Measurements from ENCODE around the gene CNTNAP2.

- TF ChIP-seq POLR2A (IDR thresholded peaks at IDR 0.05) (no peak), EP300 (IDR thresholded peaks at IDR 0.05) (no peak)
Observed at GRCh38 chr7:147700702-147701101, 1584.1 kb downstream of the CNTNAP2 start.
